CD1c-positive myeloid dendritic cell (primary cell): Measurements from ENCODE around the gene PTK7.

Experiments used
- DNase-seq: peaks from one replicate; pipeline ENCODE4 v3.0.0-alpha.2; 2016; ENCODE audit errors: extremely low spot score

The PTK7 gene

GRCh38 chr6:43146261-43146660, 70.1 kb downstream of the PTK7 start:
- DNase-seq, result no peak

DNA sequence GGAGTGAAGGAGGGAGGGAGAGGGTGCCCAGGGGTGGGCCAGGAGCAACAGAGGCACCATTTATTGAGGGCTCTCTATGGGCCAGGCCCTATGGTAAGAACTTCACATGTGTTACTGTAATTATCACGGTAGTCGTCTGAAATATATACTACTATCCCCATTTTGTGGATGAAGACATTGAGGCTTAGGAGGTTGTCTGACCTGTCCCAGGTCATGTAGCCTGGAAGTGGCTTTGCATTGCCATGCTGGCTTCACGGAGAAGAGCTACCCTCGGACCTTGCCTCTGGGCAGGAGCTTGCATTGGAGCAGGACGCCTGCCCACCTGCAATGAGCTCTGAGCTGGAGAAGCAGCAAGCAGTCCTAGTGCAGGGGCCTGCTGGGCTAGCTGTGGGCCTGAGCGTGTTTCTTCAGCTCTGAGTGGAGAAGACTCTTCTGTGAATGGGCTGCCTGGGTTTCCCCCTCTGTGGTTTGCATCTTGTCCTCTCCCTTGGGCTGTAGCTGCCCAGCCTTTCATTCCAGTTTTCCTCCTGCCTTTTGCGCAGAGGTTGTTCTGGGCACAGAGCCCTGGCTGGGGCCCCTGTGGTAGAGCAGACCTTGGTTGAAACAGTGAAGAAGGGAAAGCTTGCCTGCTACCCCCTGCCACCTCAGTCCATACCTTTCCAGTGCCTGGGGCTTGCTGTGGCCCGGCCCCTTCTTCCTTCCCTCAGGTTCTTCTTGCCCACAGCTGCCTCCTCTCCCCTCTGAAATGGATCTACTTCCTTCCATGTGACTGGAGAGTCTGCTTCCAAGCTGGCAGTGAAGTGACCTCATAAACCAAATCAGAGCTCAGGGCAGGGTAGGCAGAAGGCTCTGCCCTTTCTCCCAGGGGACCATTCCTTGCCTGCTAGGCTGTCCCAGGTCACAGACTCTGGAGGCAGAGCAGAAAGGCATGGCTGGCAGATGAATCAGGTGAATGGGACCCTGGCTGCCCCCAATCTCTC, 70.9 kb downstream of the PTK7 start:
- no peak for DNase-seq

GRCh38 chr6:43147691-43148477, 71.8 kb downstream of the PTK7 start:
- DNase-seq, result no peak

- DNase-seq, result no peak
Observed at GRCh38 chr6:43149265-43149664, 73.2 kb downstream of the PTK7 start.

- no peak for DNase-seq
Observed at GRCh38 chr6:43150051-43150751, 74.1 kb downstream of the PTK7 start.

GRCh38 chr6:43159599-43159998, 83.5 kb downstream of the PTK7 start:
- no peak for DNase-seq

GRCh38 chr6:43163899-43164298, 87.8 kb downstream of the PTK7 start:
- DNase-seq, result no peak

DNA sequence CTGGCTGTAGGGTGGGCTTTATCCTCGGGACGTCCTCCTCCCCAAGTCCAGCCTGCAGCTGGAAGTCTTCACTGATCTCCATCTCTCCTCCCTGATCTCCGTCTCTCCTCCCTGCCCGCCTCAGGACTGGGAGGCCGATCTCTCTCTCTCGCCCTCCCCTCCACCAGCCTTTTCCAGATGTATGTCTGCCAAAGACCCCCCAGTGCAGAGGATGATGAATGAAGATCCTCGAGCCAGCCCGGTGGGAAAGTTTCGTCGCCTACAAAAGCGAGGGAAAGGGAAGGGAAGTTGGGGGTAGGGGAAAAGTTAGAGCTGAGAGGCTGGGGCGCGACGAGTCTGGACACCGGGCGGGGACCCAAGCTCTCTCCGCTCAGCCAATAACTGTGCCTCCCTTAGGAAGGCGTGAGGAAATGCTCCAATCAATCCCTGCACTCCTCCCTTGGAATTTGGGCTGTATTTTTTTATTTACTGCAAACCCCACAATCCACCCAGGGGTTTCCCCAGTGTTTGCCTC, 94.4 kb downstream of the PTK7 start:
- peak; percentile 74 for DNase-seq

DNA sequence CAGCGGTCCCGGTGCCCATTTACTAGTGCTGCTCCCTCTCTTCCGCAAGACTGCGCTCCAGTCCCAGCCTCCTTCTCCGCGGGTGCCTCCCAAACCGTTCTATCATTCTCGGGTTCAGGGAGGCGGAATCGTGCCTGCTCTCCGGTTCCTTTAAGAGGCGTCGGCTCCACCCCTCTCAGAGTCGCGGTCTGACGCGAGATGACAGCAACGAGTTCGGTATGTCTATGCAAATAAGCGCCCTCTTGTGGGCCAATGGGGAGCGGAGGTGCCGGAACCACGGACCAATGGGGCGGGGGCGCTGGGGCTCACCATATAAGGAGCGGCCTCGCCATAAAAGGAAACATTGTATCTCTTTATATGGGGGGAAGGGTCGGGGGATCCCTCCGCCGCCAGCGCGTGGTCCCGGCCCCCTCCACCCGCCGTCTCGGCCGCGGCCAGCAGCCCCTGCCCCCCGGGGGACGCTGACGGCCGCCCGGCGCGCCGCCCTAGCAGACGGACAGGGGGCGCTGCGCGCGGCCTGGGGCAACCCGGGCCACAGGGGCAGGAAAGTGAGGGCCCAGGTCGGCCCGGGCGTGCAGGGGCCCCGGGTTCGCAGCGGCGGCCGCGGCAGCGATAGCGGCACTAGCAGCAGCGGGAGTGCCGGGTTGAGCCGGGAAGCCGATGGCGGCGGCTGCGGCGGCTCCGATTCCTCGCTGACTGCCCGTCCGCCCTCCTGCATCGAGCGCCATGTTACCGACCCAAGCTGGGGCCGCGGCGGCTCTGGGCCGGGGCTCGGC, 95.0 kb downstream of the PTK7 start, which contains the start of gene SRF:
TSS of gene SRF (plus strand) at position 339 of the 776 bp plus-strand sequence. CDS start at position 727, 388 bp downstream.
- DNase-seq, result peak; percentile 100

- DNase-seq, result peak; percentile 17
Observed at GRCh38 chr6:43171707-43172103, 95.6 kb downstream of the PTK7 start.

- peak; percentile 48 for DNase-seq
Observed at GRCh38 chr6:43172104-43173007, 96.2 kb downstream of the PTK7 start.

- DNase-seq, result no peak
Observed at GRCh38 chr6:43173591-43174262, 97.6 kb downstream of the PTK7 start.

GRCh38 chr6:43174263-43175112, 98.4 kb downstream of the PTK7 start:
- DNase-seq, result peak; percentile 99

- no peak for DNase-seq
Observed at GRCh38 chr6:43175676-43176422, 99.7 kb downstream of the PTK7 start.

GRCh38 chr6:43176423-43176786, 100.3 kb downstream of the PTK7 start:
- no peak for DNase-seq

GRCh38 chr6:43178150-43178549, 102.0 kb downstream of the PTK7 start:
- DNase-seq, result no peak

- DNase-seq, result no peak
Observed at GRCh38 chr6:43178951-43179830, 103.1 kb downstream of the PTK7 start.
